ENCODE data around the gene SORCS2. TPM values are rescaled to one million over a fixed set of nuclear protein-coding genes. Genes with fewer than 3 reads are reported as not detected.

SORCS2 gene
- total RNA-seq, 3 donors from 2014 or later = 0.66 to 1.3 (median 0.80) TPM

GRCh38 chr4:7189475-7190277 is 2.7 kb upstream of the SORCS2 start:
- Histone ChIP-seq H3K9me3 (no peaks in the 10 kb centered on the region), H3K4me1 (peaks cover 6 to 9% of the 10 kb centered on the region in 2 donors), H3K4me3 (no peak overlapping the region), H3K36me3 (no peaks in the 10 kb centered on the region), H3K27me3 (peaks cover 0 to 57% of the 10 kb centered on the region in 2 donors), H3K27ac (no peak overlapping the region)
- DNase-seq (ENCODE audit: low spot score in 2 of 2) = peak in 1 of 2 donors; percentile 48
- intact Hi-C loops (cut with DNase I; ENCODE audit: low total_unique reads) = no loop called here
- TF ChIP-seq POLR2A (IDR thresholded peaks at IDR 0.05) (no peak), POLR2AphosphoS5 (IDR thresholded peaks at IDR 0.05) (no peak), CTCF (IDR thresholded peaks at IDR 0.05) (no peak)

GRCh38 chr4:7190278-7190594 is 2.1 kb upstream of the SORCS2 start:
- TF ChIP-seq CTCF (IDR thresholded peaks at IDR 0.05) = no peak
- TF ChIP-seq POLR2AphosphoS5 (IDR thresholded peaks at IDR 0.05) = no peak
- no peak for TF ChIP-seq POLR2A (IDR thresholded peaks at IDR 0.05)
- H3K27me3 ChIP-seq = peaks cover 0 to 62% of the 10 kb centered on the region in 2 donors
- H3K36me3 ChIP-seq = no peaks in the 10 kb centered on the region
- H3K4me3 ChIP-seq = no peak overlapping the region
- H3K4me1 ChIP-seq = peaks cover 6 to 9% of the 10 kb centered on the region in 2 donors
- no peak for DNase-seq (ENCODE audit: low spot score in 2 of 2)
- no peak overlapping the region for H3K27ac ChIP-seq
- no peaks in the 10 kb centered on the region for H3K9me3 ChIP-seq
- intact Hi-C loops (cut with DNase I; ENCODE audit: low total_unique reads) = no loop called here

GRCh38 chr4:7190691-7191545 is 1.4 kb upstream of the SORCS2 start:
- intact Hi-C loops (cut with DNase I; ENCODE audit: low total_unique reads) = no loop called here
- peaks cover 6 to 9% of the 10 kb centered on the region in 2 donors for H3K4me1 ChIP-seq
- DNase-seq (ENCODE audit: low spot score in 2 of 2) = peak in 1 of 2 donors; percentile 12
- H3K4me3 ChIP-seq = no peak overlapping the region
- TF ChIP-seq CTCF (IDR thresholded peaks at IDR 0.05) = no peak
- TF ChIP-seq POLR2A (IDR thresholded peaks at IDR 0.05) = no peak
- TF ChIP-seq POLR2AphosphoS5 (IDR thresholded peaks at IDR 0.05) = no peak
- no peak overlapping the region for H3K27ac ChIP-seq
- no peaks in the 10 kb centered on the region for H3K36me3 ChIP-seq
- peaks cover 0 to 65% of the 10 kb centered on the region in 2 donors for H3K27me3 ChIP-seq
- no peaks in the 10 kb centered on the region for H3K9me3 ChIP-seq

GRCh38 chr4:7191546-7192251 is 639 bp upstream of the SORCS2 start:
- intact Hi-C loops (cut with DNase I; ENCODE audit: low total_unique reads) = no loop called here
- Histone ChIP-seq H3K27ac (no peak overlapping the region), H3K36me3 (no peaks in the 10 kb centered on the region), H3K27me3 (peaks cover 0 to 67% of the 10 kb centered on the region in 2 donors), H3K4me1 (peaks cover 6 to 9% of the 10 kb centered on the region in 2 donors), H3K9me3 (no peaks in the 10 kb centered on the region), H3K4me3 (peak overlapping the region in 2 of 3 donors; percentile 49 to 65)
- peak in 1 of 2 donors; percentile 47 for DNase-seq (ENCODE audit: low spot score in 2 of 2)
- no peak for TF ChIP-seq POLR2A (IDR thresholded peaks at IDR 0.05)
- no peak for TF ChIP-seq CTCF (IDR thresholded peaks at IDR 0.05)
- no peak for TF ChIP-seq POLR2AphosphoS5 (IDR thresholded peaks at IDR 0.05)

Data from breast epithelium (tissue), 4 donors.